HepG2 (cell line): ENCODE results near the gene CEL. TPM values are rescaled to one million over a fixed set of nuclear protein-coding genes. Genes with fewer than 3 reads are reported as not detected.
A peak's percentile ranks its signal among the peaks of the same experiment; 100 is the strongest.

ENCODE experiments used
- ATAC-seq: fragments of 200-7000 bp; cut with Tn5 transposase; 3 replicates; pipeline ENCODE4 v1.9.1; 2020; ENCODE audit warnings: mild to moderate bottlenecking, moderate library complexity
- BruUV-seq: library from RNA; stranded (reverse); fragments of 400-500 nt; replicated peaks from 2 replicates; lab custom pipeline; 2021; lab: Mats Ljungman, UMichigan
- CTCF ChIA-PET: fragments of 300-600 bp; formaldehyde crosslinking; extraction: SDS; loops from one replicate; lab custom pipeline; 2021; ENCODE audit warnings: low total read pairs, inconsistent platforms, low intra/inter-chr PET ratio; lab: Yijun Ruan, JAX
- POLR2A ChIA-PET: fragments of 350-600 bp; sonication (Branson Sonifier 250); formaldehyde crosslinking; loops from one replicate; lab custom pipeline; 2020; ENCODE audit warnings: antibody characterized with exemption, inconsistent platforms; lab: Yijun Ruan, JAX
- DNase-seq: peaks from one replicate; pipeline ENCODE4 v3.0.0-alpha.2; 2015; ENCODE audit warnings: low spot score
- FAIRE-seq: peaks from 3 replicates; lab custom pipeline; 2011; peaks lifted over from hg19 to GRCh38; lab: Jason Lieb, UNC
- H2AFZ ChIP-seq: one replicate; pipeline ENCODE4 v1.6.1; 2011; ENCODE audit warnings: low read length, inconsistent platforms
- H3K27ac ChIP-seq: fragments of 300-600 bp; 3 replicates; pipeline ENCODE4 v1.8.0; 2011; ENCODE audit warnings: mixed run types, mild to moderate bottlenecking, mixed read lengths, low read length, inconsistent platforms; ENCODE audit not compliant: insufficient read depth; ENCODE audit errors: extremely low read length
- H3K27me3 ChIP-seq, 2 experiments: fragments of 200-600 bp in 1 of 2; 2 replicates in 1 of 2; 3 replicates in 1 of 2; pipeline versions ENCODE4 v1.6.0 to v1.8.0; 2011; ENCODE audit warnings: low read length in 2 of 2, mild to moderate bottlenecking in 2 of 2, moderate library complexity in 2 of 2, inconsistent platforms in 1 of 2; ENCODE audit not compliant: insufficient read depth in 2 of 2, control insufficient read depth in 1 of 2
- H3K36me3 ChIP-seq, 2 experiments: fragments of 200-600 bp in 1 of 2; replicated peaks in 1 of 2; 2 replicates in 1 of 2; 3 replicates in 1 of 2; pipeline versions ENCODE4 v1.5.1 to v1.8.0; 2011; ENCODE audit warnings: low read length in 2 of 2, inconsistent platforms in 1 of 2; ENCODE audit not compliant: insufficient read depth in 2 of 2, control insufficient read depth in 1 of 2
- H3K4me1 ChIP-seq: 2 replicates; pipeline ENCODE4 v1.5.1; 2012; ENCODE audit warnings: low read length, inconsistent platforms; ENCODE audit not compliant: insufficient read depth
- H3K4me2 ChIP-seq: 2 replicates; pipeline ENCODE4 v1.6.0; 2011; ENCODE audit warnings: low read depth, low read length, inconsistent platforms
- H3K4me3 ChIP-seq, 3 experiments: fragments of 200-600 bp in 1 of 3; sonication (generic), shearing (Covaris generic) in 1 of 3; replicated peaks in 1 of 3; 2 replicates each; pipeline ENCODE4 v1.5.1; 2011 to 2016; ENCODE audit warnings: low read length in 3 of 3, inconsistent platforms in 2 of 3, low read depth in 2 of 3, mild to moderate bottlenecking in 2 of 3, control low read depth in 1 of 3, mixed read lengths in 1 of 3; ENCODE audit not compliant: insufficient read depth in 1 of 3
- H3K79me2 ChIP-seq: one replicate; pipeline ENCODE4 v1.6.1; 2011; ENCODE audit warnings: low read length, inconsistent platforms; ENCODE audit not compliant: insufficient read depth
- H3K9ac ChIP-seq: 2 replicates; pipeline ENCODE4 v1.6.0; 2011; ENCODE audit warnings: mild to moderate bottlenecking, low read depth, low read length, inconsistent platforms; ENCODE audit not compliant: insufficient read depth
- H3K9me3 ChIP-seq: 2 replicates; pipeline ENCODE4 v1.5.1; 2012; ENCODE audit warnings: mild to moderate bottlenecking, low read length
- H4K20me1 ChIP-seq: 2 replicates; pipeline ENCODE4 v1.6.0; 2011; ENCODE audit warnings: inconsistent platforms, mild to moderate bottlenecking, low read length, moderate library complexity; ENCODE audit not compliant: insufficient read depth
- ARID4A ChIP-seq: sonication (generic); formaldehyde crosslinking; IDR thresholded peaks from 2 replicates; pipeline ENCODE4 v1.5.0; 2020; ENCODE audit warnings: mild to moderate bottlenecking, missing genetic modification reagents, borderline replicate concordance
- GABPA ChIP-seq, 2 experiments: IDR thresholded peaks; 2 replicates each; pipeline ENCODE4 v1.6.1; 2011 to 2016; ENCODE audit warnings: low read depth in 2 of 2, low read length in 1 of 2, missing biosample characterization in 1 of 2, missing genetic modification characterization in 1 of 2
- HOXA7 ChIP-seq: sonication (generic); formaldehyde crosslinking; IDR thresholded peaks from 2 replicates; pipeline ENCODE4 v1.8.1; 2022; ENCODE audit warnings: mild to moderate bottlenecking, missing genetic modification reagents, moderate library complexity
- NFATC3 ChIP-seq: sonication (generic); formaldehyde crosslinking; IDR thresholded peaks from 2 replicates; pipeline ENCODE4 v1.5.1; 2020; ENCODE audit warnings: mild to moderate bottlenecking, missing genetic modification reagents
- NRL ChIP-seq: sonication (generic); formaldehyde crosslinking; IDR thresholded peaks from 2 replicates; pipeline ENCODE4 v1.5.0; 2020; ENCODE audit warnings: missing genetic modification reagents, mild to moderate bottlenecking, moderate library complexity, borderline replicate concordance
- POLR2AphosphoS5 ChIP-seq: IDR thresholded peaks from 2 replicates; pipeline ENCODE4 v1.6.1; 2012; ENCODE audit warnings: low read depth, low read length
- ZNF629 ChIP-seq: sonication (generic); formaldehyde crosslinking; conservative IDR thresholded peaks from 2 replicates; pipeline ENCODE4 v1.5.0; 2020; ENCODE audit warnings: missing genetic modification reagents
- WGBS: methylation state at CpG from one replicate; pipeline ENCODE4 v1.1.6; 2017; ENCODE audit warnings: low lambda C conversion rate; 5-methylcytosine and 5-hydroxymethylcytosine counted together
- in situ Hi-C: cut with HindIII; loops from 2 replicates; pipeline ENCODE4 v1.10.0; 2017; ENCODE audit warnings: low pct_unique_long_range_greater_than_20kb; ENCODE audit not compliant: extremely low pct_ligation_motif_present
- intact Hi-C: fragments of 100-400 bp; cut with micrococcal nuclease; formaldehyde crosslinking; loops from one replicate; pipeline ENCODE4 v1.10.0; 2022; ENCODE audit not compliant: unreplicated experiment
- polyA plus RNA-seq, 8 experiments: library from polyadenylated mRNA; depleted of rRNA in 3 of 8; stranded (reverse) in 7 of 8; unstranded in 1 of 8; fragments of >200 nt; fragmentation: Illumina TruSeq in 4 of 8; extraction: Trizol in 4 of 8; gene quantifications; 2 replicates each; pipeline versions ENCODE4 v1.2.1 to v1.2.3, GENCODE V29; 2011 to 2016; ENCODE audit warnings: low read depth in 4 of 8, missing spikeins in 1 of 8, mixed read lengths in 1 of 8; ENCODE audit not compliant: insufficient read depth in 1 of 8
- total RNA-seq, 5 experiments: library from RNA; depleted of rRNA; stranded (reverse); fragments of >200 nt; fragmentation: Illumina TruSeq; extraction: Trizol; gene quantifications; 2 replicates each; pipeline ENCODE4 v1.2.3, GENCODE V29; 2016; ENCODE audit warnings: low read depth in 1 of 5

Gene CEL
- total and polyA plus RNA-seq, 2 of the 13 experiments (the other 11 are each of a cell fraction or from before 2014, with no cell fraction given) = 0.63 to 1.5 TPM

- no peak for TF ChIP-seq ARID4A (CRISPR knock-in tag)
Measured at GRCh38 chr9:133101356-133102189, 39.8 kb downstream of the CEL start (continued).

- no peaks in the 10 kb centered on the region for H3K4me1 ChIP-seq
- no peaks in the 10 kb centered on the region for H3K27me3 ChIP-seq
- no peak for ATAC-seq
- POLR2A ChIA-PET = interaction anchor here (1.0 kb wide), 1 partner anchor 72 kb away, joined by 4 read pairs; the partner anchor contains the start of gene GTF3C5
- no peaks in the 10 kb centered on the region for H3K9me3 ChIP-seq
- no peak for FAIRE-seq
- no peaks in the 10 kb centered on the region for H3K79me2 ChIP-seq
- H3K4me3 ChIP-seq = no peak overlapping the region
- DNase-seq = no peak
- TF ChIP-seq NFATC3 (no peak), GABPA (IDR thresholded peaks at IDR 0.05; ENCODE audit: low read depth, low read length) (0 out of 2 replicates have a peak, but pooled peaks have one; percentile 3), GABPA (CRISPR knock-in tag; IDR thresholded peaks at IDR 0.05; ENCODE audit: low read depth) (no peak), ZNF629 (CRISPR knock-in tag) (peak; percentile 81), POLR2AphosphoS5 (no peak), NRL (no peak), HOXA7 (CRISPR knock-in tag) (no peak)
- no TSS peak for BruUV-seq
- 100% methylated on average over 1 of the region's 21 CpGs for WGBS
- intact Hi-C loops = loop anchor here (1.0 kb wide), 1 partner anchor 42 kb away; no protein-coding TSS in a partner anchor
- H2AFZ ChIP-seq = no peak overlapping the region
- CTCF ChIA-PET = interaction anchor here (1.1 to 5.1 kb wide), 4 partner anchors 44 to 80 kb away, joined by 3 to 70 read pairs (median 4); no protein-coding TSS in a partner anchor
- H4K20me1 ChIP-seq = peaks cover 4% of the 10 kb centered on the region; the same call in 1 of the 2 replicates
- H3K4me2 ChIP-seq = no peak overlapping the region
- no peak overlapping the region for H3K27ac ChIP-seq
- no peak overlapping the region for H3K9ac ChIP-seq
- H3K36me3 ChIP-seq = peaks cover 24 to 61% of the 10 kb centered on the region in 2 experiments; a peak in 4 of 5 replicates
- in situ Hi-C loops = no loop called here
Measured at GRCh38 chr9:133102190-133103021, 40.6 kb downstream of the CEL start.
